Vagina (tissue), 2 donors: Measurements from ENCODE around the gene SPATA21. TPM values are rescaled to one million over a fixed set of nuclear protein-coding genes. Genes with fewer than 3 reads are reported as not detected.

Source experiments
- DNase-seq, 2 donors: peaks; one replicate each; pipeline ENCODE4 v3.0.0-alpha.2; 2017; ENCODE audit errors: extremely low spot score in 2 of 2
- H3K27ac ChIP-seq: fragments of 200-600 bp; sonication (generic); one replicate; pipeline ENCODE4 v1.5.1; 2019
- H3K27me3 ChIP-seq: fragments of 200-600 bp; sonication (generic); one replicate; pipeline ENCODE4 v1.5.1; 2019
- H3K36me3 ChIP-seq, 2 donors: fragments of 200-600 bp; sonication (generic); one replicate each; pipeline ENCODE4 v1.5.1; 2017 to 2019
- H3K4me1 ChIP-seq: fragments of 200-600 bp; sonication (generic); one replicate; pipeline ENCODE4 v1.5.1; 2019
- H3K4me3 ChIP-seq, 2 donors: fragments of 200-600 bp; sonication (generic); 1 replicate in 1 of 2; 2 replicates in 1 of 2; pipeline ENCODE4 v1.5.1; 2016 to 2019
- H3K9me3 ChIP-seq: fragments of 200-600 bp; sonication (generic); one replicate; pipeline ENCODE4 v1.5.1; 2019
- POLR2A ChIP-seq, 2 donors: fragments of 450-650 bp; IDR thresholded peaks; one replicate each; pipeline ENCODE4 v1.6.1; 2017; ENCODE audit warnings: antibody characterized with exemption in 2 of 2, mild to moderate bottlenecking in 2 of 2, moderate library complexity in 2 of 2
- POLR2AphosphoS5 ChIP-seq, 2 donors: sonication (generic); formaldehyde crosslinking; IDR thresholded peaks; one replicate each; pipeline ENCODE4 v1.9.0; 2017; ENCODE audit warnings: antibody characterized with exemption in 2 of 2, mild to moderate bottlenecking in 2 of 2, low read depth in 1 of 2; ENCODE audit not compliant: insufficient read depth in 1 of 2
- intact Hi-C: fragments of 100-400 bp; cut with DNase I; formaldehyde crosslinking; loops from one replicate; pipeline ENCODE4 v1.15.1; 2023
- total RNA-seq: library from RNA; depleted of rRNA; stranded (reverse); fragments of >200 nt; gene quantifications from one replicate; pipeline ENCODE4 v1.2.3, GENCODE V29; 2016
- TF ChIP-seq, protein P1 (sequence below), 3 experiments: fragments of 450-650 bp in 2 of 3; fragments of 200-600 bp in 1 of 3; sonication (generic) in 1 of 3; IDR thresholded peaks; one replicate each; pipeline ENCODE4 v1.5.1; 2017 to 2019; ENCODE audit warnings: antibody characterized with exemption in 3 of 3, mild to moderate bottlenecking in 2 of 3, moderate library complexity in 2 of 3

SPATA21 gene
- total RNA-seq, 1 donor from 2014 or later = not detected

DNA sequence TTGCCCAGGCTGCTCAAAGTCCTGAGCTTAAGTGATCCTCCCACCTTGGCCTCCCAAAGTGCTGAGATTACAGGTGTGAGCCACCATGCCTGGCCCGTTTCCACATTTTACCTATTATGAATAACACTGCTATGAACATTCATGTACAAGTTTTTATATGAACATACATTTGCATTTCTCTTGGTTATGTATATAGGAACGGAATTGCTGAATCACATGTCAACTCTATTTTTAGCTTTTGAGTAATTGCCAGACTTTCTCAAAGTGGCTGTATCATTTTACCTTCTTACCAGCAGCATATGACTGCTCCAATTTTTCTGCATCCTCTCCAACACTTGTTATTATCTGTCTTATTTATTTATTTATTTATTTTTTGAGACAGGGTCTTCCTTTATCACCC is 2.7 kb downstream of the SPATA21 start:
- TF ChIP-seq POLR2AphosphoS5 (IDR thresholded peaks at IDR 0.05; ENCODE audit: insufficient read depth in 1 of 2, low read depth in 1 of 2) (no peak), POLR2A (IDR thresholded peaks at IDR 0.05) (no peak)
- TF ChIP-seq, protein P1, sequence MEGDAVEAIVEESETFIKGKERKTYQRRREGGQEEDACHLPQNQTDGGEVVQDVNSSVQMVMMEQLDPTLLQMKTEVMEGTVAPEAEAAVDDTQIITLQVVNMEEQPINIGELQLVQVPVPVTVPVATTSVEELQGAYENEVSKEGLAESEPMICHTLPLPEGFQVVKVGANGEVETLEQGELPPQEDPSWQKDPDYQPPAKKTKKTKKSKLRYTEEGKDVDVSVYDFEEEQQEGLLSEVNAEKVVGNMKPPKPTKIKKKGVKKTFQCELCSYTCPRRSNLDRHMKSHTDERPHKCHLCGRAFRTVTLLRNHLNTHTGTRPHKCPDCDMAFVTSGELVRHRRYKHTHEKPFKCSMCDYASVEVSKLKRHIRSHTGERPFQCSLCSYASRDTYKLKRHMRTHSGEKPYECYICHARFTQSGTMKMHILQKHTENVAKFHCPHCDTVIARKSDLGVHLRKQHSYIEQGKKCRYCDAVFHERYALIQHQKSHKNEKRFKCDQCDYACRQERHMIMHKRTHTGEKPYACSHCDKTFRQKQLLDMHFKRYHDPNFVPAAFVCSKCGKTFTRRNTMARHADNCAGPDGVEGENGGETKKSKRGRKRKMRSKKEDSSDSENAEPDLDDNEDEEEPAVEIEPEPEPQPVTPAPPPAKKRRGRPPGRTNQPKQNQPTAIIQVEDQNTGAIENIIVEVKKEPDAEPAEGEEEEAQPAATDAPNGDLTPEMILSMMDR (IDR thresholded peaks at IDR 0.05) = no peak
- Histone ChIP-seq H3K27me3 (no peaks in the 10 kb centered on the region), H3K4me3 (no peak overlapping the region), H3K27ac (no peak overlapping the region), H3K9me3 (no peaks in the 10 kb centered on the region), H3K36me3 (no peaks in the 10 kb centered on the region), H3K4me1 (no peaks in the 10 kb centered on the region)
- intact Hi-C loops = no loop called here
- DNase-seq = no peak

DNA sequence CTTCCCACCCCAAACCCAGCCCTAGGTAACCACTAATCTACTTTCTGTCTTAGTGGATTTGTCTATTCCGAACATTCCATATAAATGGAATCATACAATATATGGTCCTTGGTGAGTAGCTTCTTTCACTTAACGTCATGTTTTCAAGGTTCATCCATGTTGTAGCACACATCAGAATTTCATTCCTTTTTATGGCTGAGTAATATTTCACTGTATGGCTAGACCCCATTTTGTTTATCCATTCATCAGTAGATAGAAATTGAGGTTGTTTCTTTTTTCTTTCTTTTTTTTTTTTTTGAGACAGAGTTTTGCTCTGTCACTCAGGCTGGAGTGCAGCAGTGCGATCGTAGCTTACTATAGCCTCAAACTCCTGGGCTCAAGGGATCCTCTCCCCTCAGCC is 3.2 kb downstream of the SPATA21 start:
- Histone ChIP-seq H3K27me3 (no peaks in the 10 kb centered on the region), H3K4me1 (no peaks in the 10 kb centered on the region), H3K4me3 (no peak overlapping the region), H3K27ac (no peak overlapping the region), H3K36me3 (no peaks in the 10 kb centered on the region), H3K9me3 (no peaks in the 10 kb centered on the region)
- no peak for DNase-seq
- TF ChIP-seq POLR2AphosphoS5 (IDR thresholded peaks at IDR 0.05; ENCODE audit: insufficient read depth in 1 of 2, low read depth in 1 of 2) (no peak), POLR2A (IDR thresholded peaks at IDR 0.05) (no peak)
- TF ChIP-seq, protein P1 (IDR thresholded peaks at IDR 0.05) = no peak
- intact Hi-C loops = no loop called here

- Histone ChIP-seq H3K27ac (no peak overlapping the region), H3K9me3 (no peaks in the 10 kb centered on the region), H3K27me3 (no peaks in the 10 kb centered on the region), H3K4me3 (no peak overlapping the region), H3K4me1 (no peaks in the 10 kb centered on the region), H3K36me3 (no peaks in the 10 kb centered on the region)
- no peak for DNase-seq
- TF ChIP-seq POLR2AphosphoS5 (IDR thresholded peaks at IDR 0.05; ENCODE audit: insufficient read depth in 1 of 2, low read depth in 1 of 2) (no peak), POLR2A (IDR thresholded peaks at IDR 0.05) (no peak)
- TF ChIP-seq, protein P1 (IDR thresholded peaks at IDR 0.05) = no peak
- intact Hi-C loops = no loop called here
Measured at GRCh38 chr1:16433030-16433429, 4.2 kb downstream of the SPATA21 start.

DNA sequence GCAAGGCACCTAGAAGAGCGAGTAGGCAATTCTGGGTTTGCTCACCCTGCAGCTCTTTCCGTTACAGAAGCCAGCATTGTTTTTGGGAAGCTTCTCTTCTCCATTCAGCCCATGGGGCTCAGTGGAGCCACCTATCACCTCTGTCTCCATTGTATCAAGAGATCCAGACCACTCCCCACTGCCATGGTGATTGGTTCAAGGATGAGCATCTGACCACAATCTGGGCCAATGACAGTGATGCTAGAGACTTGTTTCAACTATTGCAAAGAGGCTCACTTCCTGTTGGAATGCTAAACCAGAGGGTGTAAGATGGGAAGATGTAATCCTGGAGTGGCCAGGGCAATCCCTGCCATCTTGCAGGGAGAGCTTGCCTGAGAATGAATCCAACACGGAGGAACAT is 6.6 kb downstream of the SPATA21 start:
- H3K4me1 ChIP-seq = no peaks in the 10 kb centered on the region
- H3K4me3 ChIP-seq = no peak overlapping the region
- TF ChIP-seq, protein P1 (IDR thresholded peaks at IDR 0.05) = no peak
- TF ChIP-seq POLR2AphosphoS5 (IDR thresholded peaks at IDR 0.05; ENCODE audit: insufficient read depth in 1 of 2, low read depth in 1 of 2) (no peak), POLR2A (IDR thresholded peaks at IDR 0.05) (no peak)
- H3K27me3 ChIP-seq = no peaks in the 10 kb centered on the region
- no peak for DNase-seq
- H3K27ac ChIP-seq = no peak overlapping the region
- intact Hi-C loops = no loop called here
- H3K36me3 ChIP-seq = no peaks in the 10 kb centered on the region
- H3K9me3 ChIP-seq = no peaks in the 10 kb centered on the region

DNA sequence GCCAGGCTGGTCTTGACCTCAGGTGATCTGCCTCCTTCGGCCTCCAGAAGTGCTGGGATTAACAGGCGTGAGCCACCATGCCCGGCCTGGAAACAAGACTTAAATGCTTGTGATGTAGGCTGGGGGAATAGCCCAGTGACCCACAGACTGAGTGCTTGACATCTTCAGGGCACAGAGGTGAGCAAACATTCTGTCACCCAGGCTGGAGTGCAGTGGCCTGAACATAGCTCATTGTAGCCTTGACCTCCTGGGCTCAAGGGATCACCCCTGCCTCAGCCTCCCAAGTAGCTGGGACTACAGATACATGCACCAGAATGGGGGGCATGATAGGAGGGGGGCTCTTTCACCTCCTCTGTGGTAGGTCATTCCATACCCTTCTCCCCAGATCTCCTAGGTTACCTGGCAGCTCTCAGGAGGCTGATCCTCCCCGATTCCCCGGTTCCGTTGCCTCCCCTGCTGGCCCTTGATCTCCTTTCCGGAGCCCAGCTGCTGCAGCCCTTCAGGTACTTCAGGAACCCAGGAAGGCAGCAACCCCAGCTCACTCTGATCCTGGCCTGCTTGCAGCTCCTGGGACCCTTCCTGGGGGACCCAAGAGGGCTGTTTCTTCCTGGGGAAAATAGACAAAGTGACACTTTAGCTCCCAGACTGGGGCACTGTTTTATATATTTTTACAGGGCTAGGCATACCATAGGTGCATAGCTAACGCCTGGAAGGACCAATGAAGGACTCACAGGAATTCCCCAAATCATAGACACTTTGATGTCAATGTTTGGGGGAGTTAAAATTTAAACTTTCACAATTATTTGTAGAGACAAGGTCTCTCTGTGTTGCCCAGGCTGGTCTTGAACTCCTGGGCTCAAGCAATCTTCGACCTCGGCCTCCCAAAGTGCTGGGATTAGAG is 11.8 kb downstream of the SPATA21 start:
- H3K27me3 ChIP-seq = no peaks in the 10 kb centered on the region
- no peaks in the 10 kb centered on the region for H3K4me1 ChIP-seq
- DNase-seq = no peak
- TF ChIP-seq, protein P1 (IDR thresholded peaks at IDR 0.05) = no peak
- TF ChIP-seq POLR2AphosphoS5 (IDR thresholded peaks at IDR 0.05; ENCODE audit: insufficient read depth in 1 of 2, low read depth in 1 of 2) = no peak
- TF ChIP-seq POLR2A (IDR thresholded peaks at IDR 0.05) = no peak
- intact Hi-C loops = no loop called here
- no peak overlapping the region for H3K4me3 ChIP-seq
- H3K36me3 ChIP-seq = no peaks in the 10 kb centered on the region
- H3K27ac ChIP-seq = no peak overlapping the region
- no peaks in the 10 kb centered on the region for H3K9me3 ChIP-seq
